GM11168 (cell line): ENCODE results near the gene PYGM.

Experiments
- in situ Hi-C: fragments of 300-500 bp; cut with MboI; formaldehyde crosslinking; loops from one replicate; pipeline ENCODE4 v1.12.0; 2022; ENCODE audit warnings: low sequenced_read_pairs; ENCODE audit not compliant: unreplicated experiment

The PYGM gene

DNA sequence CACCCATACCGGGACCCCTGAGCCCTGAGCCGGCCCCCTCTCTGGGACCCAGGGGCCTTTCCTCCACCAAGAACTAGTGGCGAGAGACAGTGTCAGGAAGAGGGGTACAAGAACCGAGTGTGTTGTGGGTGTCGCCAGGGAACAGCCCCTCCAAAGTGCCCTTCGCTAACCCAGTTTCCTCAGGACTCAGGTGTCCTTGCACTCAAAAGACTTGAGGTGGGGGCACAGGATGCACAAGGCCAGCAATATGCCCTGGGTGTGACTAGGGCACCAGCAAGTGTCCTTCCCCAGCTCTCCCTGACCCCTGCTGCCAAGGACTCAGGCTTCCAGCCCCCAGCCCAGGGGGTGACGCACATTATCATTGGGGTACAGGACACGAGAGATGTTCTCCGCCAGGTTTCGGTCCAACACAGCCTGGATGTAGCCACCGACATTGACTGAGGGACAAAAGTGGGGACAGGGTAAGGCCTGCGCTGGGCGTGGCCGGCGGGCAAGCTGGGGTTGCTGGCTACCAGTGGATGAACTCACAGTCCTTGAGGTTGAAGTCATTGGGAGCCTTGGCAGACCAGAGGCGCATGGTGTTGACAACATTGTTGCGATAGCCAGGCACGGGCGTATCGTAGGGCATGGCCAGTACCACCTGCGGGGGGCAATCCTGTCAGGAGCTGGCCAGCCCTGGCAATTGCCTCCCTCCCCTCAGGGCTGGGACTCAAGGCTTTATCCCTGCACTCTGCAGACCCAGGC is 4.7 kb downstream of the PYGM start:
- in situ Hi-C loops: no loop called here

GRCh38 chr11:64754124-64754918 is 5.5 kb downstream of the PYGM start:
- in situ Hi-C loops: no loop called here

- in situ Hi-C loops: no loop called here
Measured at GRCh38 chr11:64753380-64754123, 6.2 kb downstream of the PYGM start.

GRCh38 chr11:64753019-64753379 is 6.8 kb downstream of the PYGM start:
- in situ Hi-C loops: no loop called here

DNA sequence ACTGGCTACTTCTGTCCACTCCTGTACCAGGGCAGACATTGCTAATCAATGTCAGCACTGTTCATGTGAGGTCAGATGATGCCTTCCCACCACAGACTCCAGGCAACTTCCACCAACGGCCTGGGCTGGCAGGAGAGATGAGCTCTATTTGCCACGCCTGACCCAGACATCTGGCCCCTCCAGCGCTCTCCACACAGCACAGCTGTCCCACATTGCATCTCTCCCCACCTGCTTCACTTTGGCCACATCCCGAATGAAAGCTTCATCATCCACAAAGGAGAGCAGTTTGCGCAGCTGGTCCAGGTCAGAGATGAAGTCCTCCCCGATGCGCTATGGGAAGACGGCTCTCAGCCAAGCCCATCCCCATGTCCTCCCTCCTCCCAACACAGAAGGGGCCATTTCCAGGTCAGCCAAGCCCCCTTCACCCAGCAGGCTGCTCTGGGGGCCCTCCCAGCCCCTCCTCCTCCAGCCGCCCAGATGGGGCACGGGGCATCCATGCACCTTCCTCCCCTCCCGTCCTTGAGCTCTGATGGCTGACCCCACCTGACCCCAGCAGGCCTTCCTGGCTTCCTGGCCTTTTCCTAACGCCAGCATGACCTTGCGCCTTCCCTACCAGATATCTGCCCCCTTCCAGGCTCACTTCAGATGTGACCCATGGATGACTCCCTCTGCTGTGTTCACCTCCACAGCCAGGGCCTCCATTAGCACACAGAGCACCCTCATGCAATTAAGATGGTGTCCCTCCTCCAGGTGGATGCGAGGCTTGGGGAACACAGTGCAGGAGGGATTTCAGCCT is 7.4 kb downstream of the PYGM start:
- in situ Hi-C loops: no loop called here

- in situ Hi-C loops: no loop called here
Measured at GRCh38 chr11:64751580-64751979, 8.2 kb downstream of the PYGM start.

DNA sequence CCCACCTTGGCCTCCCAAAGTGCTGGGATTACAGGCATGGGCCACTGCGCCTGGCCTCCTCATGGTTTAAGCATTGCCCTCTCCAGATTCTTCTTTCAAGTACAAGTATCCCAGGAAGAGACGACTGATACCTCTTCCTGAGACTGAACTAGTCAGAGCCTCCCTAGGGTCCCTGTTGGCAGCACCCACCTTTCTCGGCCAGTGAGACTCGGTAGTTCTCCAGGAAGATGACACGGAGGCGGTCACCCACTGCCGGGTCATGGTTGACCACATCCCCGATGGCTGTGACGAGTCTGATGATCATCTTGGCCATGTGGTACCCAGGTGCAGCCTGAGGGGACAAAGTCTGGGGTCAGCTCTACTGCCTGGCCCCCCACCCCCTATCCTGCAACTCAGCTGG is 8.6 kb downstream of the PYGM start:
- in situ Hi-C loops: no loop called here

GRCh38 chr11:64750361-64751054 is 9.3 kb downstream of the PYGM start:
- in situ Hi-C loops: no loop called here

- in situ Hi-C loops: no loop called here
Measured at GRCh38 chr11:64747961-64748665, 11.7 kb downstream of the PYGM start.

- in situ Hi-C loops: no loop called here
Measured at GRCh38 chr11:64746486-64746885, 13.3 kb downstream of the PYGM start.

DNA sequence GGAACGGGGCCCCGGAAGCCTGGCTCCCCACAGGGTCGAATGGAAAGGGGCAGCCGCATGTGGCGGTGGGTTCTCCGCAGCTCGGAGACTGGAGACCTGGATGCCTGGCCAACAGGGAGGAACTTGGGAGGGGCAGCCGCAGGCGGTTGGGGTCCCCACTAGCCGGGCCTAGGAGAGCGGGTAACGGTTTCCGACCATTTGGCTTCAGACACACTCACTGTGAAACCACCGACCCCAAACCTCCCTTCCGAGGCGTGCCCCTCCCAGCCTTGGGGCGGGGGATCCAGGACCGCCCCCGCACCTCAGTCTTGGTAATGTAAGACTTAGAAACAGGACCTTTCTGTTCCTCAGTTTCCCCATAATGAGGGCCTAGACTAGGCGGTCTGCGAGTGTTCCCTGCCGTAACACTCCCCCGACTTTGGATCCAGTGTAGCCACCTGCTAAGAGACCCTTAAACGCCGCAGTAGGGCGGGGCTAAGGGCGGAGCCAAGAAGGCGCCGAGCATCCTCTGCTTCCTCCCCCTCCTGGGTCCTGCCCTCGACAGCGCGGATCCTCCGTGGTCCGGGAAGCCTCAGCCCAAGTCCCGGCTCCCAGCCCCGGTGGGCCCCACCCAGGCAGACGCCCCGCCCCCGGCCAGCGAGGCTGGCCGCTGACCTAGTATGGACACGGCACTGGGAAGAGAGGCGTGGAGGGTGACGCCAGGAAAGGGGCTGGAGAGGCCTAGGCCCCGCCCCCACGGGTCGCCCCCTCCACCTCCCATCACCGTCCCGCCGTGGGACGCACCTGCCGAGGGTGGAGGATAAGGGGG is 14.0 kb downstream of the PYGM start:
- in situ Hi-C loops: no loop called here

GRCh38 chr11:64745189-64745520 is 14.6 kb downstream of the PYGM start:
- in situ Hi-C loops: no loop called here

- in situ Hi-C loops: no loop called here
Measured at GRCh38 chr11:64744544-64745188, 15.1 kb downstream of the PYGM start.

- in situ Hi-C loops: no loop called here
Measured at GRCh38 chr11:64743591-64744543, 15.9 kb downstream of the PYGM start, which contains the start of gene RASGRP2. TSS of gene RASGRP2 (minus strand) at chr11:64744142. CDS start at chr11:64742866, 1,276 bp downstream.

DNA sequence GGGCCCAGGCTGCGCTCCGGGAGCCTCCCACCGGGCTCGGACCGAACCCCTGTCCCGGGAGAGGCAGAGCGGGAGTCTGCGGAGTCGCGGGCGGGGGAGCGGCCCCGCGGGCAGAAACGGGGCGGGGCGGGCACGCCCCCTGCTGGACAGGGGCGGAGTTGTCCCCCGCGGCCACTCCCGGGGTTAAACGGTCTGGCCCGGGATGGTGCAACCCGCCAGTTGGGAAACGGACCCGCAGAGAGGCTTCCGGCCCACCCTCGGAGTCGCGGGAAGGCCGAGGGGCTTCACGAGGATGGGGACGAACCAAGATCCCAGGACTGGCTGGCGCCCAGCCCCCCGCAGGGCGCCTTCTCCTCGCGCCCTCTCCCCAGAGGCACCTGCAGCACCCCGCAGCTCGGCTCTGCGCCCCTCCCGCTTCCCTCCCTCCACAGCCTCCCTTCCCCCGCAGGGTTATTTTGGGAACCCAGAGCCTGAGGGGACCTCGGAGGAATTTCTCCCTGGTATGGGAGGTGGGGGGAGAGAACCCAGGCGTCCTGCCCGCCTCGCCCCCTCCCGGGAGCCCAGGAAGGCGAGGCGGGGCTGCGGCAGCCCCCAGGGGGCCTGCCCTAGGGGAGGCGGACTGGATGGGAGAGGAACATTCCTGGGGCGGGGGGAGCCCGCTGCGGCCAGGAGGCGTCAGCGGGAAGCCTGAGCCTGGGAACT is 16.7 kb downstream of the PYGM start:
- in situ Hi-C loops: no loop called here
